Measurements from ENCODE around the gene KCNV2.

Gene KCNV2

GRCh38 chr9:2745560-2746380, 28.5 kb downstream of the KCNV2 start:
- no peaks in the 10 kb centered on the region for H3K9me2 ChIP-seq (replicated peaks; ENCODE audit: insufficient read depth, low read length)

DNA sequence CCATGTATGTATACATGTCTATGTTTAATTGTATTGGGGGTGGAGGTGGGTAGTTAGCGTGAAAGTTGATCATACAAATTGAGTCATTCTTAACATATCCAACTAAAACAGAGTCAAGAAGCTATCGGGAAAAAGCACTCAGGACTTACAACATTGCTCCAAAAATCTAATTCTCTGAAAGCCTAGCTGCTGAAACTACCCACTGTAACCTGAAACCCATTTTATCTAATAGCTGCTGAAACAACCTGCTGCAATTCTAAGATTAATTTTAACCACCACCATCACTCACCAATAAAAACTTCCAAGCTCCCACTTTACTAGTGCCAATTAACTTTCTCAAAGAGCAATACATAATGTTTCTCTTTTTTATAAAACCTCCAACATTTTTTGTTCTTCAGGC, 32.2 kb downstream of the KCNV2 start:
- Histone ChIP-seq H3K27ac (ENCODE audit: low read depth, low read length) (no peak overlapping the region), H3F3A (ENCODE audit: insufficient read depth) (no peaks in the 10 kb centered on the region), H3K9me3 (ENCODE audit: insufficient read depth, low read length) (no peaks in the 10 kb centered on the region), H3K4me3 (ENCODE audit: insufficient read depth, low read length, poor library complexity, severe bottlenecking) (no peak overlapping the region), H3K36me3 (ENCODE audit: low read length) (peaks cover 20% of the 10 kb centered on the region), H3K9me2 (replicated peaks; ENCODE audit: insufficient read depth, low read length) (no peaks in the 10 kb centered on the region), H3K79me2 (ENCODE audit: insufficient read depth, low read length) (peaks cover 10% of the 10 kb centered on the region; the same call in 1 of the 2 replicates), H3K4me2 (ENCODE audit: low read depth, low read length, poor library complexity, severe bottlenecking) (no peak overlapping the region), H3K27me3 (ENCODE audit: low read length) (no peaks in the 10 kb centered on the region), H3K9ac (ENCODE audit: low read length) (no peak overlapping the region), H2AFZ (ENCODE audit: low read depth, low read length, severe bottlenecking) (no peak overlapping the region), H4K20me1 (ENCODE audit: low read depth, low read length) (no peaks in the 10 kb centered on the region)
- no peak for TF ChIP-seq CTCF (IDR thresholded peaks at IDR 0.05; ENCODE audit: insufficient read depth, low read length, poor library complexity, severe bottlenecking)
- no peak for TF ChIP-seq EZH2phosphoT487 (conservative IDR thresholded peaks at IDR 0.05; ENCODE audit: low read length)

More at GRCh38 chr9:2745560-2746380, 28.5 kb downstream of the KCNV2 start:
- TF ChIP-seq CTCF (IDR thresholded peaks at IDR 0.05; ENCODE audit: insufficient read depth, low read length, poor library complexity, severe bottlenecking) (no peak), EZH2phosphoT487 (conservative IDR thresholded peaks at IDR 0.05; ENCODE audit: low read length) (no peak)
- H3K27me3 ChIP-seq (ENCODE audit: low read length), result no peaks in the 10 kb centered on the region
- no peaks in the 10 kb centered on the region for H3F3A ChIP-seq (ENCODE audit: insufficient read depth)
- no peak overlapping the region for H3K27ac ChIP-seq (ENCODE audit: low read depth, low read length)
- no peak overlapping the region for H3K9ac ChIP-seq (ENCODE audit: low read length)
- no peak overlapping the region for H2AFZ ChIP-seq (ENCODE audit: low read depth, low read length, severe bottlenecking)
- peaks cover 5% of the 10 kb centered on the region; the same call in 1 of the 2 replicates for H3K36me3 ChIP-seq (ENCODE audit: low read length)
- H4K20me1 ChIP-seq (ENCODE audit: low read depth, low read length), result no peaks in the 10 kb centered on the region
- no peak overlapping the region for H3K4me2 ChIP-seq (ENCODE audit: low read depth, low read length, poor library complexity, severe bottlenecking)
- no peaks in the 10 kb centered on the region for H3K9me3 ChIP-seq (ENCODE audit: insufficient read depth, low read length)
- H3K4me3 ChIP-seq (ENCODE audit: insufficient read depth, low read length, poor library complexity, severe bottlenecking), result no peak overlapping the region
- no peaks in the 10 kb centered on the region for H3K79me2 ChIP-seq (ENCODE audit: insufficient read depth, low read length)

DNA sequence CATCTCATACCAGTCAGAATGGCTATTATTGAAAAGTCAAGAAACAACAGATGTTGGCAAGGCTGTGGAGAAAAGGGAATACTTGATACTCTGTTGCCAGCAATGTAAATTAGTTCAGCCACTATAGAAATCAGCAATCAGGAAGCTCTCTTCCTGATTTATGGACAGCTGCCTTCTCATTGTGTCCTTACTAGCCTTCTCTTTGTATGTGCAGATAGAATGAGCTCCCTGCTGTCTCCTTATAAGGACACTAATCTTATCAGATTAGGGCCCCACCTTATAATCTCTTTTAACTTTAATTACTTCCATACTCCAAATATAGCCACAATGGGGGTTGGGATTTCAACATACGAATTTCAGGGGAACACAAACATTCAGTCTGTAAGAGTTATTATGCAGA, 38.0 kb downstream of the KCNV2 start:
- no peak overlapping the region for H3K27ac ChIP-seq (ENCODE audit: low read depth, low read length)
- no peaks in the 10 kb centered on the region for H3K27me3 ChIP-seq (ENCODE audit: low read length)
- no peaks in the 10 kb centered on the region for H3K9me2 ChIP-seq (replicated peaks; ENCODE audit: insufficient read depth, low read length)
- H3K9me3 ChIP-seq (ENCODE audit: insufficient read depth, low read length), result no peaks in the 10 kb centered on the region
- TF ChIP-seq CTCF (IDR thresholded peaks at IDR 0.05; ENCODE audit: insufficient read depth, low read length, poor library complexity, severe bottlenecking) (no peak), EZH2phosphoT487 (conservative IDR thresholded peaks at IDR 0.05; ENCODE audit: low read length) (no peak)
- no peak overlapping the region for H3K4me2 ChIP-seq (ENCODE audit: low read depth, low read length, poor library complexity, severe bottlenecking)
- no peaks in the 10 kb centered on the region for H3F3A ChIP-seq (ENCODE audit: insufficient read depth)
- H4K20me1 ChIP-seq (ENCODE audit: low read depth, low read length), result no peaks in the 10 kb centered on the region
- H3K79me2 ChIP-seq (ENCODE audit: insufficient read depth, low read length), result peaks cover 10% of the 10 kb centered on the region; the same call in 1 of the 2 replicates
- H2AFZ ChIP-seq (ENCODE audit: low read depth, low read length, severe bottlenecking), result no peak overlapping the region
- no peak overlapping the region for H3K4me3 ChIP-seq (ENCODE audit: insufficient read depth, low read length, poor library complexity, severe bottlenecking)
- no peak overlapping the region for H3K9ac ChIP-seq (ENCODE audit: low read length)
- peaks cover 17% of the 10 kb centered on the region; the same call in 1 of the 2 replicates for H3K36me3 ChIP-seq (ENCODE audit: low read length)

Data from SU-DHL-6 (cell line).